Measurements from ENCODE around the gene TDP1.
"Not testable (repeated sequence)": the region's sequence is repeated elsewhere in the genome, so short reads cannot be mapped to it uniquely, and the experiment has no call there.

The TDP1 gene

DNA sequence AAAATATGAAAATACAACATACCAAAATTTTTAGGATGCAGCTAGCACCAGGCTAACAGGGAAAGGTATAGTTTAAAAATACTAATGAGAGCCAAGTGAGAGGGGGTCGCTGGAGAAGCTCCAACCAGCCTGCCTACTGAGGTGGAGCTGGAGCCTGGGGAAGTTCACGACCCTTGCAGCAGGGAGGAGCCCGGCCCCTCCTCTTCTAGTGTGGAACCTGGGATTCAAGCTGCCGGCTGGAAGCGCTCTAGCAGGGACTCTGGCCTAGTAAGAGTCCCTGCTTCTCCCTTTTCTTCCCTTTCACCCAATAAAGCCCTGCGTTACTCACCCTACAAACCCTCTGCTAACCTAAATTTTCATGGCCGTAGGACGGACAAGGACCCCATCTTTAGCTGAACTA, 101.1 kb downstream of the TDP1 start:
- no peak for DNase-seq

DNA sequence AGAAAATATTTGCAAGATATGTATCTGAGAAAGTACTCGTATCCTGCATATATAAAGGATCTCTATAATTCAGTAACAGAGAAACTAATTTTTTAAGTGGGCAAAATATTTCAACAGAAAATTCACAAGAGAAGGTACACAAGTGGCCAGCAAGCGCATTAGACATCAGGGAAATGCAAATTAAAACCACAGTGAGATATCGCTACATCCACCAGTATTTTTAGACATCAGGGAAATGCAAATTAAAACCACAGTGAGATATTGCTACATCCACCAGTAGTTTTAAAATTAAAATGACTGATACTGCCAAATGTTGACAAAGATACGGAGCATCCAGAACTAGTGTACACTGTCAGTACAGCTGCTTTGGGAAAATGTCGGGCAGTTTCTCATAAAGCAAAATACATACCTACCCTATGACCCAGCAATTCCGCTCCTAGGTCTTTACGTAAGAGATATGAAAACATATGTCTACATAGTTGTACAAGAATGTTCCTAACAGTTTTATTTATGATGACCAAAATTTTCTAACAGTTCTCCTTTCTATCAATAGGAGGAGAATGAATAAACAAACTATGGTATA, 103.2 kb downstream of the TDP1 start:
- DNase-seq: no peak

DNA sequence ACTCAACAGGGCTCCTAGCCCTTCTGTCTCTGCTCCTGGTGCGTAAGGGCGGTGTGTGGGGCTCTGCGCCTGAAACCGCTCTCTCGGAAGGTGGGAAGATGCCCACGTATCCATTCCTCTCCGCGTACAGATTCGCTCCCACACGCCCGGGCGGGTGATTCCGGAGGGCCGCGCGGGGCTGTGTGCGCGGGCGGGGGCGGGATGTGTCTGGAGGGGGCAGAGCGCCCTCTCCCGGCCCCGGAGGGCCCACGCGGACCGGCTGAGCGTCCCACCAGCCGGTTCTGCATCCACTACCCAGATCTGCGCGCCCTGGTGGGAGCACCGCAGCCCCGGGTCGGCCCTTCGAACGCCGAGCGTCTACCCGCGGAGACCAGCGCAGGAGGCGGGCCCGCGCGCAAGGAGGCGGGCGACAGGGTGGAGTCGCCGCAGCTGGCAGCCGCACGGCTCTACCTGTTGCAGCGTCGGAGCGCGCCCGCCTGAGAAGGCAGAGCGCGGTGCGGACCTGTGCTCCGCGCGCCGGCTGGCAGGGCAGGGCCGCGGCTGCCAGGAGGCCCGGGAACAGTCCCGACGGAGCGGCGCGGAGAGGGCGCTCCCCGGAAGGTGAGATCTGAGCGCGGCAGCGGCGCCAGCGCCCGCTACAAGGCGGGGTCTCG, 104.7 kb downstream of the TDP1 start:
- DNase-seq: no peak

DNA sequence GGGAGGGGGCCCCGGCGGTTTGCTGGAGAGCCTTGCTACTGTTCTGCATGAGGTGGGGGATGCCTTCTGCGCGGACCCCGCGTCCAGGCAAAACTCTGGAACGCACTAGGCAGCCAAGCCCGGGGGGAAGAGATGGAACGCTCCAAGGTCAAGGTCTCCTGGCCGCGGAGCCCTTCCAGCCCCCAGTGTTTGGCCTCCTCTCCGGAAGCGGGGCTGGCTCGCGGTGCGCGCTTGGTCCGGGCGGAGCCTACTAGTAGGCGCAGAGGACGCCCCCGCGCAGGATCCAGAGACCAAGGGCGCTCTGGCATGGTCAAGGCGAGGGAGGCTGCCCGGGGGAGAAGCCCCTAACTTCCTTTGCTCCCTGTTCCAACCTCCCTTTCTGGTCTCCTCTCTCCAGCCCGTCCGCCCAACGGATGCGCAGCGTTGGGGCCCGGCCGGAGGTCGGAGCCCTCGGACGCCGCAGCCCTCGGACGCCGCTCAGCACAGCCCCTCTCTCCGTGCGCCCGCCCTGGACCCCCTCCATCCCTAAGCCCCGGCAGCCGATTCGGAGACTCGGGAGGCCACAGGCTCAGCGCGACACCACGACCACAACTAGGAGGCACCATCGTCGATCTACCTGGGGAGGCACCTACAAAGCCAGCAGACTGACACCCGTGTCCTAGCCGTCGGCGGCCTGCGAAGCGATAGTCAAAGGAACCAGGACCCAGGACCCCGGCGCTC, 105.4 kb downstream of the TDP1 start:
- no peak for DNase-seq

DNA sequence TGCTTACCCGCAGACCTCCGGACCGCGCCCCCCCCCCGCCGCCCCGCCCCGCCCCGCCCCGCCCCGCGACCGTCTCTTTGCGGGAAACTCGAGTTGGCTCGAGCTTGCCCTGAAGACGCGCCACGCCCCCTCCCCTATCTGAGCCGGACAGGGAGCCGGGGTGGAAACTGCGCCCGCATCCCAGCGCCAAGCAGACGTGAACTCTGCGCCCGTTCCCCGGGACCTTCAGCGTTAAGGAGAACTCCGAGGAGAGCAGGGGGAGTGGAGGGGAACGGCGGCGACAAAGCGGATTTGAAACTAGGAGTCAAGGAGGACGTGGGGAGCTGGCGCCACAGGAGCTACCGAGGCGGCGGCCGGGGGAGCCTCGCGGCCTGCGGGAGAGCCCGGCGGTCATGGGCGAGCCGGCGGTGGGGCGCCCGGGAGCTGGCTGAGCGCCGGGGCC, 106.0 kb downstream of the TDP1 start, which contains the start of gene KCNK13:
Gene KCNK13, plus strand, starts transcription at position 310 of the 442 bp plus-strand sequence. CDS start 212 bp downstream, outside the sequence.
- DNase-seq: no peak

DNA sequence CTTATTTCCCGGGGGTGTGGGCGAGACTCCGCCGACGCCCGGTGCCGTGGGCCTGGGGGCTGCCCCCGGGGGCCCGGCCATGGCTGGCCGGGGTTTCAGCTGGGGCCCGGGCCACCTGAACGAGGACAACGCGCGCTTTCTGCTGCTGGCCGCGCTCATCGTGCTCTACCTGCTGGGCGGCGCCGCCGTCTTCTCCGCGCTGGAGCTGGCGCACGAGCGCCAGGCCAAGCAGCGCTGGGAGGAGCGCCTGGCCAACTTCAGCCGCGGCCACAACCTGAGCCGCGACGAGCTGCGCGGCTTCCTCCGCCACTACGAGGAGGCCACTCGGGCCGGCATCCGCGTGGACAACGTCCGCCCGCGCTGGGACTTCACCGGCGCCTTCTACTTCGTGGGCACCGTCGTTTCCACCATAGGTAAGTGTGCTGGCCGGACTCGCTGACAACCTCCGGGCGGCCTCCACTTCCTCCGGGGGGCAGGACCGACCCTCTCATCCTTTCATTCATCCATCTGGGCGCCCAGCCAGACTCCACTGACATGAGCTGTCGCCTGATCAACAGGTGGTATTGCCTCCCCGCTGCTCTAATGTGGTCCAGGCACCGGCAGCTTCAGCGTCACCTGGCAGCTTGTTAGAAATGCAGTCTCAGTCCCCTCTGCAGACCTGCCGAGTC, 106.5 kb downstream of the TDP1 start:
- no peak for DNase-seq

DNA sequence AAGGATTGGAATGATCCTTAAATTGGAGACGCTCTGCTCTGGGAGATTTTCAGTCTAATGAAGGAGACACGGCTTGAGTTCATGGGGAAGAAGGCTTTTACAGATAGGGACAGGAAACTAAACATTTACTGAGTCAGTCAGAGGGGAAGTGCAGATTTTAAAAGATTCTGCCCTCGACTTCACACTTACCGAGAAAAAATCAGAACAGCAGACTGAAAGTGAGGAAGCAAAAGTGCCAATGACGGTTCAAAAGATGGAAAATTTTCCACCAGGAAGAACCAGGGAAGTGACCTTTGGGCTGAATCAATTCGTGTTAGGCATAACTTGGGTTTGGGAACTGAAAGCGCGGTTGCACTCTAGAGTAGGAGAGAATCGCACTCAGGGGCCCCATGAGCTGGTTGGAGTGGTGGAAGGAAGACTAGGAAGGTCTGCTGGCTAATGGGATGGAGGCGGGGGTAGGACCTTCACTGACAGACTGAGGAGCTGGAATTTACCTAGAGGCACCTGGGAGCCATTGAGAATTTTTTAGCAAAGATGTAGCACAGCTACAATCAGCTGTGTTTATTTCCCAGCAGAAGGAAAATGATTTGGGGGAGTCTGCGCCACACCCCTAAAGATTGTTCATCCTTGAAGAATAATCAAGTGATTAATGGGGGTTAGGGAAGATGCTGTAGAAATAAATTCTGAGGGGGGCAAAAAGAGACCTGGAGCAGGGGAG, 107.3 kb downstream of the TDP1 start:
- DNase-seq: no peak

GRCh38 chr14:90072350-90072749, 116.6 kb downstream of the TDP1 start:
- no peak for DNase-seq

- no peak for DNase-seq
These were observed 123.8 kb downstream of the TDP1 start for GRCh38 chr14:90079576-90079975.

DNA sequence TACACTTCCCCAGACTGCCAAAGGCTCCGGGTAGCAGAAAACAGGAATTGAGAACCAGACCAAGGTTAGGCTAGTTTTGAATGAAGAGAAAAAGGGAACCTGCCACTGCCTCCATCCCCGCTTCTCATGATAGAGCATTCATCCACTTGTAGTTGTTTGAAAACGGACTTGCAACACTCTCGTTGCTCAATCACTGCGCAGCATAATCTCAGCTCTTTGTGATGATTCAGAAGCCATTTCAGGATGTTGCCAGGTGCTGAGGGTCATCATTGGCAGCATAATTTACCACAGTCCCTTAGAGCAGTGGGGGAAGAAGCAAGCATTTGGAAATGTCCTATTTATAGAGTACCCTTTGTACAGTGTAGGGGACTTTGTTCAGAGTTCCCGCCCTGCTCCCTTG, 131.7 kb downstream of the TDP1 start:
- no peak for DNase-seq

- no peak for DNase-seq
These were observed 132.4 kb downstream of the TDP1 start for GRCh38 chr14:90088176-90088575.

DNA sequence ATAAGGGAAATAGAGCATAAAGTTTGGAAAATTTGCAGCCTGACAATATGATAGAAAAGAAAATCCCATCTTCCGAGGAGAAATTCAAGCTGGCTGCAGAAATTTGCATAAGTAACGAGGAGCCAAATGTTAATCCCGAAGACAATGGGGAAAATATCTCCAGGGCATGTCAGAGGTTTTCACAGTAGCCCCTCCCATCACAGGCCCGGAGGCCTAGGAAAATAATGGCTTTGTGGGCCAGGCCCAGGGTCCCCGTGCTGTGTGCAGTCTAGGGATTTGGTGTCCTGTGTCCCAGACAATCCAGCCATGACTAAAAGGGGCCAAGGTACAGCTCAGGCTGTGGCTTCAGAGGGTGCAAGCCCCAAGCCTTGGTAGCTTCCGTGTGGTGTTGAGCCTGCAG, 133.8 kb downstream of the TDP1 start:
- not testable (repeated sequence) for DNase-seq

- no peak for DNase-seq
These were observed 135.7 kb downstream of the TDP1 start for GRCh38 chr14:90091393-90091792.

DNA sequence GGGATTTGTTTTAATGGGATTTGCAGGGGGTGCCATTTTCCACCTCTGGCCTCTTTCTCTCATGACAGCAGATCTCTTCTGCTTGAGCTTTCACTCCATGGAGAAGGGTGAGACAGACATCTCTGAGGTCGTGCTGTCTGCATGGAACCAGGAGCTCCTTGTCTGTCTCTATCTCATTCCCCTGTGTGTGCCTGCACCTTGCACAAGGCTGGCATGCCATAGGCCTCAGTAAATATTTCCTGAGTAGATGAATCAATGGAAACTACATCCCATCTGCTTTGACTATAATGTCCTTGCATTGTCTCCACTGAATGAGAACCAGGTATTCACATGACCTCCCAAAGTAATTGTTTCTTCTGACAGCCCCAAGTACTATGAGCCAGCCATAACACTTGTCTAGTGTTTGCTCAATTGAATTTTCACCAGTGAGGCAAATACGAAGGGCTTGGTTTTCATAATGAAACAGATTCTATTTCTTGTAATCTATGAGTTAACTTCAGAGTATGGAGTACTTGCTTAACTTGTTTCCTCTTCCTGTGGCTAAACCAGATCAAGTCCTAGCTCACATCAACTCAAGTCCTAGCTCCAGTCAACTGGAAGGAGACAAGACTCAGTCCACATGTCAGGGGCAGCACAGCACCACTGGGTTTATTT, 138.3 kb downstream of the TDP1 start:
- no peak for DNase-seq

Measured in effector CD8-positive, alpha-beta T cell (primary cell).